Adrenal gland (tissue), 12 donors: ENCODE results near the gene SRCIN1. TPM values are rescaled to one million over a fixed set of nuclear protein-coding genes. Genes with fewer than 3 reads are reported as not detected.

Source experiments
- DNase-seq, 7 donors: peaks; one replicate each; pipeline ENCODE4 v3.0.0-alpha.2; 2019 to 2020
- H3K27ac ChIP-seq, 5 donors: fragments of 200-600 bp; sonication (generic) in 4 of 5; 1 replicate in 3 of 5; 2 replicates in 2 of 5; pipeline versions ENCODE4 v1.5.1 to v1.8.0; 2016 to 2020; ENCODE audit warnings: mild to moderate bottlenecking in 1 of 5
- H3K27me3 ChIP-seq: fragments of 200-600 bp; 2 replicates; pipeline ENCODE4 v1.8.0; 2021
- H3K36me3 ChIP-seq, 2 donors: fragments of 200-600 bp; replicated peaks in 1 of 2; 1 replicate in 1 of 2; 2 replicates in 1 of 2; pipeline versions ENCODE4 v1.5.1 to v1.8.0; 2018 to 2022
- H3K4me1 ChIP-seq, 2 donors: fragments of 200-600 bp; replicated peaks in 1 of 2; 1 replicate in 1 of 2; 2 replicates in 1 of 2; pipeline versions ENCODE4 v1.5.1 to v1.8.0; 2018 to 2021
- H3K4me3 ChIP-seq, 4 donors: fragments of 200-600 bp; sonication (generic) in 3 of 4; one replicate each; pipeline ENCODE4 v1.5.1; 2016 to 2018
- H3K9me3 ChIP-seq, 3 donors: fragments of 200-600 bp; sonication (generic) in 1 of 3; replicated peaks in 1 of 3; 1 replicate in 2 of 3; 2 replicates in 1 of 3; pipeline versions ENCODE4 v1.5.1 to v1.8.0; 2016 to 2021
- POLR2A ChIP-seq, 2 donors: fragments of 450-650 bp; IDR thresholded peaks; one replicate each; pipeline ENCODE4 v1.6.1; 2017; ENCODE audit warnings: antibody characterized with exemption in 2 of 2, mild to moderate bottlenecking in 2 of 2, moderate library complexity in 1 of 2
- WGBS, 4 donors: extraction: QIAGEN DNeasy Blood & Tissue Kit in 2 of 4; methylation state at CpG; one replicate each; pipeline versions ENCODE4 v1.1.5 to v1.1.7; 2013 to 2017; 5-methylcytosine and 5-hydroxymethylcytosine counted together
- intact Hi-C, 2 donors: fragments of 100-400 bp; cut with DNase I; formaldehyde crosslinking; loops; one replicate each; pipeline versions ENCODE4 v1.14.1 to v1.15.0; 2022 to 2023
- polyA plus RNA-seq, 3 donors: library from polyadenylated mRNA; stranded (reverse); fragments of 200-250 nt in 2 of 3; fragments of 350-450 nt in 1 of 3; fragmentation: Illumina TruSeq in 1 of 3; extraction: RNeasy Lipid Tissue Mini Kit (QIAGEN cat#74804) in 1 of 3; gene quantifications; one replicate each; pipeline ENCODE4 v1.2.3, GENCODE V29; 2013 to 2014
- total RNA-seq, 9 donors: library from RNA; depleted of rRNA in 4 of 9; stranded (reverse); fragments of >200 nt in 4 of 9; fragments of 120-200 nt in 1 of 9; fragmentation: NEBNext Ultra II Directional in 1 of 9; extraction: Animal tissue kit (Norgen Biotek cat#: 25700) in 1 of 9; gene quantifications; one replicate each; pipeline versions ENCODE4 v1.1.0 to v1.2.4, GENCODE V29; 2013 to 2023
- TF ChIP-seq, protein P1 (sequence below), 6 experiments: fragments of 450-650 bp in 4 of 6; fragments of 200-600 bp in 2 of 6; sonication (generic) in 1 of 6; IDR thresholded peaks; 1 replicate in 5 of 6; 2 replicates in 1 of 6; pipeline versions ENCODE4 v1.5.1 to v1.8.0; 2016 to 2021; ENCODE audit warnings: antibody characterized with exemption in 6 of 6, mild to moderate bottlenecking in 2 of 6, moderate library complexity in 1 of 6
- donor health status: healthy with polysubstance abuse.
- donor health status: Bipolar disorder and iron deficiency.
- donor health status: DM: yes; HTN: yes; CAD: no.
- donor health status: DM: no; HTN: no; CAD: no.
- donor health status: DM: no; HTN: no; CAD: no.
- donor health status: DM: yes; HTN: yes; CAD: no.

SRCIN1 gene
- total and polyA plus RNA-seq, 12 donors, result 0.44 to 33.1 (median 1.6) TPM; not detected in 2

DNA sequence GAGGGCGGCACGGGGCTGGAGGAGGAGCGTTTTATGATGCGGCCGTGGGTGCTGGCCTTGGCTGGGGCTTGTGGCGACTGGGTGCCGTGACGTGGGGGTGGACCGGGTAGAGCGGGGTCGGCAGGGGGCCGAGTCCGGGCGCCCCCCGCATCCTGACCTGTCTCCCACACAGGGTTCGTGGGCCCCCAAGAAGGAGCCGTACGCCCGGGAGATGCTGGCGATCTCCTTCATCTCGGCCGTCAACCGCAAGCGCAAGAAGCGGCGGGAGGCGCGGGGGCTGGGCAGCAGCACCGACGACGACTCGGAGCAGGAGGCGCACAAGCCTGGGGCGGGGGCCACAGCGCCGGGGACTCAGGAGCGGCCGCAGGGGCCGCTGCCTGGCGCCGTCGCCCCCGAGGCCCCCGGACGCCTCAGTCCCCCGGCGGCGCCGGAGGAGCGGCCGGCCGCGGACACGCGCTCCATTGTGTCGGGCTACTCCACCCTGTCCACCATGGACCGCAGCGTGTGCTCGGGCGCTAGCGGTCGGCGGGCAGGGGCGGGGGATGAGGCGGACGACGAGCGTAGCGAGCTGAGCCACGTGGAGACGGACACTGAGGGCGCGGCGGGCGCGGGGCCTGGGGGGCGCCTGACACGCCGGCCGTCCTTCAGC, 95.9 kb downstream of the SRCIN1 start:
- Histone ChIP-seq H3K27me3 (no peaks in the 10 kb centered on the region), H3K4me1 (peaks cover 0 to 13% of the 10 kb centered on the region in 2 donors), H3K4me3 (no peak overlapping the region), H3K9me3 (no peaks in the 10 kb centered on the region), H3K36me3 (peaks cover 0 to 9% of the 10 kb centered on the region in 2 donors), H3K27ac (no peak overlapping the region)
- no peak for DNase-seq
- no peak for TF ChIP-seq POLR2A (IDR thresholded peaks at IDR 0.05)
- TF ChIP-seq, protein P1, sequence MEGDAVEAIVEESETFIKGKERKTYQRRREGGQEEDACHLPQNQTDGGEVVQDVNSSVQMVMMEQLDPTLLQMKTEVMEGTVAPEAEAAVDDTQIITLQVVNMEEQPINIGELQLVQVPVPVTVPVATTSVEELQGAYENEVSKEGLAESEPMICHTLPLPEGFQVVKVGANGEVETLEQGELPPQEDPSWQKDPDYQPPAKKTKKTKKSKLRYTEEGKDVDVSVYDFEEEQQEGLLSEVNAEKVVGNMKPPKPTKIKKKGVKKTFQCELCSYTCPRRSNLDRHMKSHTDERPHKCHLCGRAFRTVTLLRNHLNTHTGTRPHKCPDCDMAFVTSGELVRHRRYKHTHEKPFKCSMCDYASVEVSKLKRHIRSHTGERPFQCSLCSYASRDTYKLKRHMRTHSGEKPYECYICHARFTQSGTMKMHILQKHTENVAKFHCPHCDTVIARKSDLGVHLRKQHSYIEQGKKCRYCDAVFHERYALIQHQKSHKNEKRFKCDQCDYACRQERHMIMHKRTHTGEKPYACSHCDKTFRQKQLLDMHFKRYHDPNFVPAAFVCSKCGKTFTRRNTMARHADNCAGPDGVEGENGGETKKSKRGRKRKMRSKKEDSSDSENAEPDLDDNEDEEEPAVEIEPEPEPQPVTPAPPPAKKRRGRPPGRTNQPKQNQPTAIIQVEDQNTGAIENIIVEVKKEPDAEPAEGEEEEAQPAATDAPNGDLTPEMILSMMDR (IDR thresholded peaks at IDR 0.05), result no peak
- intact Hi-C loops, result loop anchor here in 1 of 2 donors (10.0 kb wide), 1 partner anchor 155 kb away; no protein-coding TSS in a partner anchor
- WGBS, 4 donors, result 13 to 44% (median 23%) methylated on average over 7 to 80 of the region's 80 CpGs

DNA sequence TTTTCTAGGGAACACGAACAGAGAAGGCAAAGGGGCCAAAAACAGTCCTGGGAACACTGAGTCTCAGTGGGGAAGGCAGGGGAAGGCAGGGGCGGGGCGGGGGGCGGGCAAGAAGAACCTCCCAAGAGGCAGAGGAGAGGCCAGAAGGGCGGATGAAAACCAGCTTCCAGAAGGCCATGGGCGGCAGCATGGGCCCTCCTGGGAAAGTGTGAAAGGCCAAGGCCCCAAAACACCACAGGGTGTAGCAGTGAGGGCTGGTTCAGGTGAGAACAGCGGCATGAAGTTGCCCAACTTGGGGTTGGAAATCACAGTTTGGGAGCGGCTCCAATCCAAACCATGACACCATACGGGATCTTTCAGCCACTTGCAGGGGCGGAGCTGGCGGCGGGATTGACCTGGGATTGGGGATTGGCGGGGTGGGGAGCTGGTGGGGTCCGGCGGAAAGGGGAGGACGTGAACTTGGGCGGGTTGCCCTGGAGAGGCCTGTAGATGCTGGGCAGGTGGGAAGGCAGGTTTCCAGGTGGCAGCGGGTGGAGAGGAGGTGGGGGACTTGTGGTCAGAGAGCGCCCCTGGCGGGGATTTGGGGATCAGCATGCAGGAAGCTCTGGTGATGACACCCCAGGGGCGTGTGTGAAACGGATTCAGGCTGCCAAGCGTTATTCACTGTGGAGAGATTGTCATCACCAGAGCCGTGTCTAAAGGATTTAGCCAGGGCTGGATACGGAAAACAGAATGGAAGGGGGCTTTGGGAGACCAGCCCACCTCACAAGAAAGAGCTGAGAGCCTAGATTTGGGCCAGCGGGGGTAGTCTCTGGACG, 96.6 kb downstream of the SRCIN1 start:
- H3K4me3 ChIP-seq, result no peak overlapping the region
- intact Hi-C loops, result loop anchor here in 1 of 2 donors (10.0 kb wide), 1 partner anchor 156 kb away; no protein-coding TSS in a partner anchor
- H3K27me3 ChIP-seq, result no peaks in the 10 kb centered on the region
- DNase-seq, result peak; percentile 67 to 89 (median 86)
- peaks cover 0 to 9% of the 10 kb centered on the region in 2 donors for H3K36me3 ChIP-seq
- no peak overlapping the region for H3K27ac ChIP-seq
- 53 to 61% (median 56%) methylated on average over 25 to 27 of the region's 27 CpGs for WGBS, 4 donors
- peaks cover 0 to 13% of the 10 kb centered on the region in 2 donors for H3K4me1 ChIP-seq
- no peaks in the 10 kb centered on the region for H3K9me3 ChIP-seq
- TF ChIP-seq POLR2A (IDR thresholded peaks at IDR 0.05), result no peak
- TF ChIP-seq, protein P1 (IDR thresholded peaks at IDR 0.05), result peak; percentile 51 to 65 (median 62)

DNA sequence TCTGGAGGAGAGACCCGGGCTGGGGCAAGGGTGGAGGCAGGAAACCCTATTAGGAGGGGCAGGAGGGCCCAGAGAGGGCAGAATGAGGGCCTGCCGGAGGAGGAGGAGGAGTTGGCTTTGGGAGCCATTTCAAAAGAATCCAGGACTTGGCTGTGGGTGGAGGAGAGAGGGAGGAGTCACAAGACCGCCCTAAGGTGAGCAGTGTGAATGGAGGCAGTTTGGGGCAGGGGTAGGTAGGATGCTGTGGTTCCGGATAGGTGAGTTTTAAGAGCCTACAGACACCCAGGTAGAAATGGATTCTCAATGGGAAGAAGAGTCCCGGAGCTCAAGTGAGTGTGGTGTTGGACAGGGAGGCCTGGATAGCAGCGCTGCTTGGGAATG, 97.2 kb downstream of the SRCIN1 start:
- WGBS, 4 donors, result 81 to 90% (median 87%) methylated on average over 6 of the region's 6 CpGs
- H3K36me3 ChIP-seq, result peaks cover 0 to 9% of the 10 kb centered on the region in 2 donors
- intact Hi-C loops, result loop anchor here in 1 of 2 donors (10.0 kb wide), 1 partner anchor 156 kb away; no protein-coding TSS in a partner anchor

More for the DNA sequence above, 97.2 kb downstream of the SRCIN1 start:
- Histone ChIP-seq H3K4me3 (no peak overlapping the region), H3K27me3 (no peaks in the 10 kb centered on the region), H3K9me3 (no peaks in the 10 kb centered on the region), H3K4me1 (peaks cover 0 to 13% of the 10 kb centered on the region in 2 donors), H3K27ac (no peak overlapping the region)
- TF ChIP-seq, protein P1 (IDR thresholded peaks at IDR 0.05), result no peak
- no peak for TF ChIP-seq POLR2A (IDR thresholded peaks at IDR 0.05)
- DNase-seq, result peak in 1 of 7 donors; percentile 9
